ENCODE results near the gene DERA.

DERA gene

DNA sequence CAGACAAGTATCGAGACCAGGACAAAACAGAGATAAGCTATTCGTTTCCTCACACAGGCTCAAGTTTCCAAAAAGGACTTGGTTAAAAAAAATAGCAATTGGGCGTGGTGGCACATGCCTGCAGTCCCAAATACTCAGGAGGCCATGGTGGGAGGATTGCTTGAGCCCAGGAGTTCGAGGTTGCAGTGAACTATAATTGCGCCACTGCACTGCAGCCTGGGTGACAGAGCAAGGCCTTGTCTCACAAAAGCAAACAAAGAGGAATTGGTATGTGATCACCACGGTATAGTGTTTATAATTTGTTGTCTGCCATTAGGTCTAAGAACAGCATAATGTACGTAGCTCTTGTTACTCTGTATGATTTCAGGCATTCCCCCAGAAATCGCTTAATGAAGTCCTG is 175.3 kb downstream of the DERA start:
- no peak for DNase-seq

DNA sequence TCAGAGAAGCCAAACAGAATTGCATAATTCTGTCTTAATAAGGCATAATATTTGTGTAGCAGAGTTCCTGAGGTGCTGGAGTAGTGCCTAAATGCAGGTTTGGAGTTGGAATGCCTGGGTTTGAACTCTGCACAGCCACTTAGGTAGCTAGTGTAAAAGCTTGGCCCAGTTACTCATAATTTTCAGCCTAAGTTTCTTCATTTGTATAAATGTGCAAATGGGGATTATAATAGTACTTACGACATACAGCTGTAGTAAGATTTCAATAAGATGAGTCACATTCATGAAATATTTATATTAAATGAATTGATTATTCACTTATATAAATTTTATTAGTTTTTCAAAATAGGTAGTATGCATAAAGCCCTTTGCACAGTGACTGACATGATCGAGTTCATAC is 175.8 kb downstream of the DERA start:
- no peak for DNase-seq

Data from NCI-H345 (cell line).